ENCODE results near the gene ZMYND15.

ZMYND15 gene

GRCh38 chr17:4715063-4715744 is 24.4 kb upstream of the ZMYND15 start:
- Histone ChIP-seq H3K27me3 (ENCODE audit: control insufficient read depth in 5 of 5, insufficient read depth in 4 of 5, low read length in 5 of 5) (no peaks in the 10 kb centered on the region), H3K27ac (ENCODE audit: low read depth, low read length) (no peak overlapping the region), H3K36me3 (ENCODE audit: control insufficient read depth in 5 of 5, insufficient read depth in 5 of 5, low read length in 5 of 5) (peaks cover 0 to 51% (median 21%) of the 10 kb centered on the region in 5 donors), H3K9me3 (ENCODE audit: control insufficient read depth in 5 of 5, low read length in 5 of 5) (no peaks in the 10 kb centered on the region), H3K9ac (ENCODE audit: low read length in 5 of 5) (peak overlapping the region in 1 of 5 donors; percentile 35), H3K4me3 (ENCODE audit: low read depth in 1 of 5, low read length in 5 of 5) (peak overlapping the region in 1 of 5 donors; percentile 31), H3K4me1 (ENCODE audit: control insufficient read depth in 5 of 5, insufficient read depth in 5 of 5, low read length in 5 of 5) (peaks cover 0 to 45% (median 23%) of the 10 kb centered on the region in 5 donors)

GRCh38 chr17:4716081-4716480 is 23.6 kb upstream of the ZMYND15 start:
- peaks cover 0 to 58% (median 21%) of the 10 kb centered on the region in 5 donors for H3K36me3 ChIP-seq (ENCODE audit: control insufficient read depth in 5 of 5, insufficient read depth in 5 of 5, low read length in 5 of 5)

GRCh38 chr17:4717791-4718190 is 21.8 kb upstream of the ZMYND15 start:
- no peak overlapping the region for H3K27ac ChIP-seq (ENCODE audit: low read depth, low read length)
- H3K36me3 ChIP-seq (ENCODE audit: control insufficient read depth in 5 of 5, insufficient read depth in 5 of 5, low read length in 5 of 5) = peaks cover 0 to 58% (median 21%) of the 10 kb centered on the region in 5 donors
- H3K27me3 ChIP-seq (ENCODE audit: control insufficient read depth in 5 of 5, insufficient read depth in 4 of 5, low read length in 5 of 5) = no peaks in the 10 kb centered on the region
- peaks cover 0 to 24% (median 3%) of the 10 kb centered on the region in 5 donors for H3K4me1 ChIP-seq (ENCODE audit: control insufficient read depth in 5 of 5, insufficient read depth in 5 of 5, low read length in 5 of 5)
- no peaks in the 10 kb centered on the region for H3K9me3 ChIP-seq (ENCODE audit: control insufficient read depth in 5 of 5, low read length in 5 of 5)
- no peak overlapping the region for H3K4me3 ChIP-seq (ENCODE audit: low read depth in 1 of 5, low read length in 5 of 5)
- no peak overlapping the region for H3K9ac ChIP-seq (ENCODE audit: low read length in 5 of 5)

More at GRCh38 chr17:4716081-4716480, 23.6 kb upstream of the ZMYND15 start:
- Histone ChIP-seq H3K9me3 (ENCODE audit: control insufficient read depth in 5 of 5, low read length in 5 of 5) (no peaks in the 10 kb centered on the region), H3K27me3 (ENCODE audit: control insufficient read depth in 5 of 5, insufficient read depth in 4 of 5, low read length in 5 of 5) (no peaks in the 10 kb centered on the region), H3K4me3 (ENCODE audit: low read depth in 1 of 5, low read length in 5 of 5) (no peak overlapping the region), H3K9ac (ENCODE audit: low read length in 5 of 5) (peak overlapping the region in 1 of 5 donors; percentile 12), H3K27ac (ENCODE audit: low read depth, low read length) (no peak overlapping the region), H3K4me1 (ENCODE audit: control insufficient read depth in 5 of 5, insufficient read depth in 5 of 5, low read length in 5 of 5) (peaks cover 0 to 40% (median 19%) of the 10 kb centered on the region in 5 donors)

GRCh38 chr17:4718276-4718675 is 21.4 kb upstream of the ZMYND15 start:
- H3K4me3 ChIP-seq (ENCODE audit: low read depth in 1 of 5, low read length in 5 of 5) = no peak overlapping the region
- no peaks in the 10 kb centered on the region for H3K9me3 ChIP-seq (ENCODE audit: control insufficient read depth in 5 of 5, low read length in 5 of 5)
- H3K27me3 ChIP-seq (ENCODE audit: control insufficient read depth in 5 of 5, insufficient read depth in 4 of 5, low read length in 5 of 5) = no peaks in the 10 kb centered on the region
- no peak overlapping the region for H3K27ac ChIP-seq (ENCODE audit: low read depth, low read length)
- no peak overlapping the region for H3K9ac ChIP-seq (ENCODE audit: low read length in 5 of 5)
- peaks cover 0 to 24% (median 3%) of the 10 kb centered on the region in 5 donors for H3K4me1 ChIP-seq (ENCODE audit: control insufficient read depth in 5 of 5, insufficient read depth in 5 of 5, low read length in 5 of 5)
- peaks cover 0 to 58% (median 21%) of the 10 kb centered on the region in 5 donors for H3K36me3 ChIP-seq (ENCODE audit: control insufficient read depth in 5 of 5, insufficient read depth in 5 of 5, low read length in 5 of 5)

GRCh38 chr17:4719146-4719545 is 20.5 kb upstream of the ZMYND15 start:
- Histone ChIP-seq H3K4me1 (ENCODE audit: control insufficient read depth in 5 of 5, insufficient read depth in 5 of 5, low read length in 5 of 5) (peaks cover 0 to 18% (median 0%) of the 10 kb centered on the region in 5 donors), H3K27me3 (ENCODE audit: control insufficient read depth in 5 of 5, insufficient read depth in 4 of 5, low read length in 5 of 5) (no peaks in the 10 kb centered on the region), H3K36me3 (ENCODE audit: control insufficient read depth in 5 of 5, insufficient read depth in 5 of 5, low read length in 5 of 5) (peaks cover 0 to 58% (median 21%) of the 10 kb centered on the region in 5 donors), H3K9ac (ENCODE audit: low read length in 5 of 5) (no peak overlapping the region), H3K4me3 (ENCODE audit: low read depth in 1 of 5, low read length in 5 of 5) (no peak overlapping the region), H3K9me3 (ENCODE audit: control insufficient read depth in 5 of 5, low read length in 5 of 5) (no peaks in the 10 kb centered on the region), H3K27ac (ENCODE audit: low read depth, low read length) (no peak overlapping the region)

- Histone ChIP-seq H3K4me3 (ENCODE audit: low read depth in 1 of 5, low read length in 5 of 5) (no peak overlapping the region), H3K9me3 (ENCODE audit: control insufficient read depth in 5 of 5, low read length in 5 of 5) (no peaks in the 10 kb centered on the region), H3K27ac (ENCODE audit: low read depth, low read length) (no peak overlapping the region), H3K4me1 (ENCODE audit: control insufficient read depth in 5 of 5, insufficient read depth in 5 of 5, low read length in 5 of 5) (peaks cover 0 to 15% (median 0%) of the 10 kb centered on the region in 5 donors), H3K9ac (ENCODE audit: low read length in 5 of 5) (no peak overlapping the region), H3K27me3 (ENCODE audit: control insufficient read depth in 5 of 5, insufficient read depth in 4 of 5, low read length in 5 of 5) (no peaks in the 10 kb centered on the region), H3K36me3 (ENCODE audit: control insufficient read depth in 5 of 5, insufficient read depth in 5 of 5, low read length in 5 of 5) (peaks cover 0 to 58% (median 21%) of the 10 kb centered on the region in 5 donors)
Measured at GRCh38 chr17:4719684-4720221, 19.9 kb upstream of the ZMYND15 start.

GRCh38 chr17:4720787-4721186 is 18.8 kb upstream of the ZMYND15 start:
- H3K9ac ChIP-seq (ENCODE audit: low read length in 5 of 5) = no peak overlapping the region
- no peaks in the 10 kb centered on the region for H3K9me3 ChIP-seq (ENCODE audit: control insufficient read depth in 5 of 5, low read length in 5 of 5)
- H3K27ac ChIP-seq (ENCODE audit: low read depth, low read length) = no peak overlapping the region
- H3K4me3 ChIP-seq (ENCODE audit: low read depth in 1 of 5, low read length in 5 of 5) = no peak overlapping the region
- peaks cover 0 to 5% (median 0%) of the 10 kb centered on the region in 5 donors for H3K4me1 ChIP-seq (ENCODE audit: control insufficient read depth in 5 of 5, insufficient read depth in 5 of 5, low read length in 5 of 5)
- H3K36me3 ChIP-seq (ENCODE audit: control insufficient read depth in 5 of 5, insufficient read depth in 5 of 5, low read length in 5 of 5) = peaks cover 0 to 48% (median 21%) of the 10 kb centered on the region in 5 donors
- no peaks in the 10 kb centered on the region for H3K27me3 ChIP-seq (ENCODE audit: control insufficient read depth in 5 of 5, insufficient read depth in 4 of 5, low read length in 5 of 5)

GRCh38 chr17:4721203-4722135 is 18.2 kb upstream of the ZMYND15 start:
- no peaks in the 10 kb centered on the region for H3K9me3 ChIP-seq (ENCODE audit: control insufficient read depth in 5 of 5, low read length in 5 of 5)
- H3K9ac ChIP-seq (ENCODE audit: low read length in 5 of 5) = no peak overlapping the region
- no peak overlapping the region for H3K4me3 ChIP-seq (ENCODE audit: low read depth in 1 of 5, low read length in 5 of 5)
- H3K4me1 ChIP-seq (ENCODE audit: control insufficient read depth in 5 of 5, insufficient read depth in 5 of 5, low read length in 5 of 5) = no peaks in the 10 kb centered on the region
- H3K27ac ChIP-seq (ENCODE audit: low read depth, low read length) = no peak overlapping the region
- no peaks in the 10 kb centered on the region for H3K27me3 ChIP-seq (ENCODE audit: control insufficient read depth in 5 of 5, insufficient read depth in 4 of 5, low read length in 5 of 5)
- peaks cover 0 to 43% (median 18%) of the 10 kb centered on the region in 5 donors for H3K36me3 ChIP-seq (ENCODE audit: control insufficient read depth in 5 of 5, insufficient read depth in 5 of 5, low read length in 5 of 5)

- H3K27ac ChIP-seq (ENCODE audit: low read depth, low read length) = no peak overlapping the region
- no peak overlapping the region for H3K9ac ChIP-seq (ENCODE audit: low read length in 5 of 5)
- H3K27me3 ChIP-seq (ENCODE audit: control insufficient read depth in 5 of 5, insufficient read depth in 4 of 5, low read length in 5 of 5) = no peaks in the 10 kb centered on the region
- no peaks in the 10 kb centered on the region for H3K4me1 ChIP-seq (ENCODE audit: control insufficient read depth in 5 of 5, insufficient read depth in 5 of 5, low read length in 5 of 5)
- H3K36me3 ChIP-seq (ENCODE audit: control insufficient read depth in 5 of 5, insufficient read depth in 5 of 5, low read length in 5 of 5) = peaks cover 0 to 30% (median 11%) of the 10 kb centered on the region in 5 donors
- H3K9me3 ChIP-seq (ENCODE audit: control insufficient read depth in 5 of 5, low read length in 5 of 5) = no peaks in the 10 kb centered on the region
- no peak overlapping the region for H3K4me3 ChIP-seq (ENCODE audit: low read depth in 1 of 5, low read length in 5 of 5)
Measured at GRCh38 chr17:4722678-4723240, 16.9 kb upstream of the ZMYND15 start.

Measured in subcutaneous abdominal adipose tissue (tissue), 5 donors.